ENCODE measurements around the gene TNRC6B. TPM values are rescaled to one million over a fixed set of nuclear protein-coding genes. Genes with fewer than 3 reads are reported as not detected.

Gene TNRC6B
- total and polyA plus RNA-seq, 2 of the 13 experiments (the other 11 are each of a cell fraction or from before 2014, with no cell fraction given) = 8.9 to 13.2 TPM

- TF ChIP-seq RERE (CRISPR knock-in tag; IDR thresholded peaks at IDR 0.05; ENCODE audit: low read depth) (0 out of 2 replicates have a peak, but pooled peaks have one; percentile 35), TFAP4 (IDR thresholded peaks at IDR 0.05; ENCODE audit: borderline replicate concordance, low read depth) (peak; percentile 15; the same call in 1 of the 2 replicates), ZFP90 (CRISPR knock-in tag; IDR thresholded peaks at IDR 0.05; ENCODE audit: borderline replicate concordance) (no peak), ZNF431 (CRISPR knock-in tag; IDR thresholded peaks at IDR 0.05; ENCODE audit: borderline replicate concordance, low read depth) (no peak), FOXP4 (CRISPR knock-in tag; IDR thresholded peaks at IDR 0.05) (peak; percentile 34; the same call in 1 of the 2 replicates), ZNF547 (CRISPR knock-in tag; IDR thresholded peaks at IDR 0.05) (no peak), ZNF414 (CRISPR knock-in tag; IDR thresholded peaks at IDR 0.05) (no peak), TRAFD1 (CRISPR knock-in tag; IDR thresholded peaks at IDR 0.05; ENCODE audit: borderline replicate concordance) (no peak), ATF5 (CRISPR knock-in tag; IDR thresholded peaks at IDR 0.05; ENCODE audit: low read depth) (no peak), MXD1 (CRISPR knock-in tag; IDR thresholded peaks at IDR 0.05) (no peak), CSRNP1 (CRISPR knock-in tag; IDR thresholded peaks at IDR 0.05) (0 out of 2 replicates have a peak, but pooled peaks have one; percentile 2)
Measured at GRCh38 chr22:40177738-40178416, at the start of gene TNRC6B (continued).
